ENCODE results near the gene PRKG1. TPM values are rescaled to one million over a fixed set of nuclear protein-coding genes. Genes with fewer than 3 reads are reported as not detected.
A peak's percentile ranks its signal among the peaks of the same experiment; 100 is the strongest.

PRKG1 gene
- total RNA-seq, 2 experiments from 2014 or later = not detected

- Mint-ChIP-seq H3K27ac (no peak overlapping the region), H3K4me1 (ENCODE audit: low read depth) (no peaks in the 10 kb centered on the region), H3K36me3 (ENCODE audit: low read depth) (no peaks in the 10 kb centered on the region), H3K4me3 (no peak overlapping the region), H3K9me3 (peaks cover 18% of the 10 kb centered on the region), H3K27me3 (ENCODE audit: low read depth) (peaks cover 4% of the 10 kb centered on the region)
- intact Hi-C loops (cut with micrococcal nuclease) = no loop called here
- CTCF ChIA-PET = no interaction called here
- DNase-seq = no peak
Observed at GRCh38 chr10:51789903-51790302, 715.6 kb downstream of the PRKG1 start.

GRCh38 chr10:51792678-51793077 is 718.4 kb downstream of the PRKG1 start:
- Mint-ChIP-seq H3K27ac (no peak overlapping the region), H3K36me3 (ENCODE audit: low read depth) (no peaks in the 10 kb centered on the region), H3K27me3 (ENCODE audit: low read depth) (peaks cover 6% of the 10 kb centered on the region), H3K4me3 (no peak overlapping the region), H3K4me1 (ENCODE audit: low read depth) (no peaks in the 10 kb centered on the region), H3K9me3 (peaks cover 18% of the 10 kb centered on the region)
- intact Hi-C loops (cut with micrococcal nuclease) = no loop called here
- no peak for DNase-seq
- CTCF ChIA-PET = no interaction called here

- Mint-ChIP-seq H3K27me3 (ENCODE audit: low read depth) (peaks cover 8% of the 10 kb centered on the region), H3K4me3 (no peak overlapping the region), H3K27ac (no peak overlapping the region), H3K36me3 (ENCODE audit: low read depth) (no peaks in the 10 kb centered on the region), H3K9me3 (no peaks in the 10 kb centered on the region), H3K4me1 (ENCODE audit: low read depth) (no peaks in the 10 kb centered on the region)
- intact Hi-C loops (cut with micrococcal nuclease) = no loop called here
- CTCF ChIA-PET = no interaction called here
- no peak for DNase-seq
Observed at GRCh38 chr10:51800121-51800520, 725.8 kb downstream of the PRKG1 start.

- CTCF ChIA-PET = no interaction called here
- no peak overlapping the region for H3K4me3 Mint-ChIP-seq
- no peaks in the 10 kb centered on the region for H3K4me1 Mint-ChIP-seq (ENCODE audit: low read depth)
- no peaks in the 10 kb centered on the region for H3K36me3 Mint-ChIP-seq (ENCODE audit: low read depth)
- H3K9me3 Mint-ChIP-seq = no peaks in the 10 kb centered on the region
- peaks cover 8% of the 10 kb centered on the region for H3K27me3 Mint-ChIP-seq (ENCODE audit: low read depth)
- H3K27ac Mint-ChIP-seq = no peak overlapping the region
- intact Hi-C loops (cut with micrococcal nuclease) = no loop called here
- no peak for DNase-seq
Observed at GRCh38 chr10:51800725-51801424, 726.6 kb downstream of the PRKG1 start.

GRCh38 chr10:51802030-51802429 is 727.7 kb downstream of the PRKG1 start:
- intact Hi-C loops (cut with micrococcal nuclease) = no loop called here
- peaks cover 6% of the 10 kb centered on the region for H3K27me3 Mint-ChIP-seq (ENCODE audit: low read depth)
- CTCF ChIA-PET = no interaction called here

GRCh38 chr10:51804866-51805265 is 730.6 kb downstream of the PRKG1 start:
- Mint-ChIP-seq H3K27me3 (ENCODE audit: low read depth) (peaks cover 6% of the 10 kb centered on the region), H3K4me3 (no peak overlapping the region), H3K36me3 (ENCODE audit: low read depth) (no peaks in the 10 kb centered on the region), H3K27ac (no peak overlapping the region), H3K4me1 (ENCODE audit: low read depth) (no peaks in the 10 kb centered on the region), H3K9me3 (no peaks in the 10 kb centered on the region)
- CTCF ChIA-PET = interaction anchor here (0.9 to 1.4 kb wide), 2 partner anchors 9 to 383 kb away, joined by 3 to 4 read pairs; no protein-coding TSS in a partner anchor
- intact Hi-C loops (cut with micrococcal nuclease) = no loop called here
- no peak for DNase-seq

More at GRCh38 chr10:51802030-51802429, 727.7 kb downstream of the PRKG1 start:
- Mint-ChIP-seq H3K36me3 (ENCODE audit: low read depth) (no peaks in the 10 kb centered on the region), H3K27ac (no peak overlapping the region), H3K9me3 (no peaks in the 10 kb centered on the region), H3K4me3 (no peak overlapping the region), H3K4me1 (ENCODE audit: low read depth) (no peaks in the 10 kb centered on the region)
- DNase-seq = no peak

- CTCF ChIA-PET = no interaction called here
- peaks cover 6% of the 10 kb centered on the region for H3K27me3 Mint-ChIP-seq (ENCODE audit: low read depth)
- H3K4me3 Mint-ChIP-seq = no peak overlapping the region
- H3K36me3 Mint-ChIP-seq (ENCODE audit: low read depth) = no peaks in the 10 kb centered on the region
- intact Hi-C loops (cut with micrococcal nuclease) = no loop called here
- H3K4me1 Mint-ChIP-seq (ENCODE audit: low read depth) = no peaks in the 10 kb centered on the region
- DNase-seq = no peak
- H3K27ac Mint-ChIP-seq = no peak overlapping the region
- H3K9me3 Mint-ChIP-seq = no peaks in the 10 kb centered on the region
Observed at GRCh38 chr10:51806079-51806835, 732.0 kb downstream of the PRKG1 start.

- intact Hi-C loops (cut with micrococcal nuclease) = no loop called here
- CTCF ChIA-PET = no interaction called here
- H3K27ac Mint-ChIP-seq = no peak overlapping the region
- DNase-seq = no peak
- H3K36me3 Mint-ChIP-seq (ENCODE audit: low read depth) = no peaks in the 10 kb centered on the region
- H3K4me3 Mint-ChIP-seq = no peak overlapping the region
- H3K27me3 Mint-ChIP-seq (ENCODE audit: low read depth) = no peaks in the 10 kb centered on the region
- no peaks in the 10 kb centered on the region for H3K4me1 Mint-ChIP-seq (ENCODE audit: low read depth)
- H3K9me3 Mint-ChIP-seq = no peaks in the 10 kb centered on the region
Observed at GRCh38 chr10:51808187-51808586, 733.9 kb downstream of the PRKG1 start.

GRCh38 chr10:51815723-51816122 is 741.4 kb downstream of the PRKG1 start:
- Mint-ChIP-seq H3K27ac (no peak overlapping the region), H3K9me3 (no peaks in the 10 kb centered on the region), H3K4me1 (ENCODE audit: low read depth) (no peaks in the 10 kb centered on the region), H3K36me3 (ENCODE audit: low read depth) (no peaks in the 10 kb centered on the region), H3K4me3 (no peak overlapping the region), H3K27me3 (ENCODE audit: low read depth) (no peaks in the 10 kb centered on the region)
- intact Hi-C loops (cut with micrococcal nuclease) = no loop called here
- CTCF ChIA-PET = no interaction called here
- no peak for DNase-seq

GRCh38 chr10:51821045-51821444 is 746.8 kb downstream of the PRKG1 start:
- H3K4me1 Mint-ChIP-seq (ENCODE audit: low read depth) = no peaks in the 10 kb centered on the region
- intact Hi-C loops (cut with micrococcal nuclease) = no loop called here
- no peak overlapping the region for H3K4me3 Mint-ChIP-seq
- no peak for DNase-seq
- no peaks in the 10 kb centered on the region for H3K36me3 Mint-ChIP-seq (ENCODE audit: low read depth)
- H3K27ac Mint-ChIP-seq = no peak overlapping the region
- no peaks in the 10 kb centered on the region for H3K9me3 Mint-ChIP-seq
- peaks cover 5% of the 10 kb centered on the region for H3K27me3 Mint-ChIP-seq (ENCODE audit: low read depth)
- CTCF ChIA-PET = no interaction called here

- no peak for DNase-seq
- Mint-ChIP-seq H3K4me3 (no peak overlapping the region), H3K9me3 (no peaks in the 10 kb centered on the region), H3K4me1 (ENCODE audit: low read depth) (no peaks in the 10 kb centered on the region), H3K27ac (no peak overlapping the region), H3K36me3 (ENCODE audit: low read depth) (no peaks in the 10 kb centered on the region), H3K27me3 (ENCODE audit: low read depth) (peaks cover 5% of the 10 kb centered on the region)
- CTCF ChIA-PET = no interaction called here
- intact Hi-C loops (cut with micrococcal nuclease) = no loop called here
Observed at GRCh38 chr10:51821745-51822144, 747.5 kb downstream of the PRKG1 start.

GRCh38 chr10:51832652-51833383 is 758.5 kb downstream of the PRKG1 start:
- no peaks in the 10 kb centered on the region for H3K27me3 Mint-ChIP-seq (ENCODE audit: low read depth)
- intact Hi-C loops (cut with micrococcal nuclease) = loop anchor here (1.0 to 5.0 kb wide), 2 partner anchors 46 to 131 kb away; no protein-coding TSS in a partner anchor
- peaks cover 4% of the 10 kb centered on the region for H3K4me1 Mint-ChIP-seq (ENCODE audit: low read depth)
- no peak overlapping the region for H3K4me3 Mint-ChIP-seq
- CTCF ChIA-PET = no interaction called here
- peaks cover 7% of the 10 kb centered on the region for H3K9me3 Mint-ChIP-seq
- H3K27ac Mint-ChIP-seq = no peak overlapping the region
- peak; percentile 22 for DNase-seq
- H3K36me3 Mint-ChIP-seq (ENCODE audit: low read depth) = no peaks in the 10 kb centered on the region

Measured in activated naive CD4-positive, alpha-beta T cell treated with anti-CD3 and anti-CD28 coated beads for 36 hours (primary cell).